ENCODE results near the gene TMEM238. TPM values are rescaled to one million over a fixed set of nuclear protein-coding genes. Genes with fewer than 3 reads are reported as not detected.
A peak's percentile ranks its signal among the peaks of the same experiment; 100 is the strongest.
"Not testable (repeated sequence)": the region's sequence is repeated elsewhere in the genome, so short reads cannot be mapped to it uniquely, and the experiment has no call there.

The TMEM238 gene
- total and polyA plus RNA-seq, 12 donors, result 0.13 to 9.3 (median 2.9) TPM; not detected in 2

DNA sequence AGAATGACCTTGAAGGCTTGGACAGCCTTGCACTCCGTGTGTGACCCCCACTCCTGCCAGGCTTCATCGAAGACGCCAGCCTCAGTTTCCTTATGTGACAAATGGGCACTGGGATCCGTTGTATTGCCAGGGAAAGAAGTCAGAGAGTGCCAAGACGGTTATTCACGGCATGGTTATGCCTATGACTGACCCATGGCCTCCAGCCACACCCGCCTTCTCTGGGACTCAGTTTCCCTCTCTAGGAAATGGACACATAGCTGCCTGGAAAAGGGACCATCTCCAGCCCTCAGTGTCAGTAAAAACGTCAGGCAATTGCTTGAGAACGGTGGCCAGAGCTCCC is 24.4 kb upstream of the TMEM238 start:
- Histone ChIP-seq H3K27me3 (no peaks in the 10 kb centered on the region), H3K27ac (peak overlapping the region in 4 of 5 donors; percentile 30 to 99 (median 84)), H3K4me3 (peak overlapping the region in 3 of 4 donors; percentile 3 to 47 (median 35)), H3K9me3 (replicated peaks in 1 of 3) (no peaks in the 10 kb centered on the region), H3K4me1 (replicated peaks in 1 of 2) (peaks cover 6 to 24% of the 10 kb centered on the region in 2 donors), H3K36me3 (replicated peaks in 1 of 2) (peaks cover 0 to 14% of the 10 kb centered on the region in 2 donors)
- intact Hi-C loops (cut with DNase I), result no loop called here
- TF ChIP-seq, protein P1, sequence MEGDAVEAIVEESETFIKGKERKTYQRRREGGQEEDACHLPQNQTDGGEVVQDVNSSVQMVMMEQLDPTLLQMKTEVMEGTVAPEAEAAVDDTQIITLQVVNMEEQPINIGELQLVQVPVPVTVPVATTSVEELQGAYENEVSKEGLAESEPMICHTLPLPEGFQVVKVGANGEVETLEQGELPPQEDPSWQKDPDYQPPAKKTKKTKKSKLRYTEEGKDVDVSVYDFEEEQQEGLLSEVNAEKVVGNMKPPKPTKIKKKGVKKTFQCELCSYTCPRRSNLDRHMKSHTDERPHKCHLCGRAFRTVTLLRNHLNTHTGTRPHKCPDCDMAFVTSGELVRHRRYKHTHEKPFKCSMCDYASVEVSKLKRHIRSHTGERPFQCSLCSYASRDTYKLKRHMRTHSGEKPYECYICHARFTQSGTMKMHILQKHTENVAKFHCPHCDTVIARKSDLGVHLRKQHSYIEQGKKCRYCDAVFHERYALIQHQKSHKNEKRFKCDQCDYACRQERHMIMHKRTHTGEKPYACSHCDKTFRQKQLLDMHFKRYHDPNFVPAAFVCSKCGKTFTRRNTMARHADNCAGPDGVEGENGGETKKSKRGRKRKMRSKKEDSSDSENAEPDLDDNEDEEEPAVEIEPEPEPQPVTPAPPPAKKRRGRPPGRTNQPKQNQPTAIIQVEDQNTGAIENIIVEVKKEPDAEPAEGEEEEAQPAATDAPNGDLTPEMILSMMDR (IDR thresholded peaks at IDR 0.05), result no peak
- TF ChIP-seq POLR2A (IDR thresholded peaks at IDR 0.05), result no peak
- DNase-seq, result no peak
- 49 to 63% (median 51%) methylated on average over 6 to 9 of the region's 9 CpGs for WGBS, 4 donors

DNA sequence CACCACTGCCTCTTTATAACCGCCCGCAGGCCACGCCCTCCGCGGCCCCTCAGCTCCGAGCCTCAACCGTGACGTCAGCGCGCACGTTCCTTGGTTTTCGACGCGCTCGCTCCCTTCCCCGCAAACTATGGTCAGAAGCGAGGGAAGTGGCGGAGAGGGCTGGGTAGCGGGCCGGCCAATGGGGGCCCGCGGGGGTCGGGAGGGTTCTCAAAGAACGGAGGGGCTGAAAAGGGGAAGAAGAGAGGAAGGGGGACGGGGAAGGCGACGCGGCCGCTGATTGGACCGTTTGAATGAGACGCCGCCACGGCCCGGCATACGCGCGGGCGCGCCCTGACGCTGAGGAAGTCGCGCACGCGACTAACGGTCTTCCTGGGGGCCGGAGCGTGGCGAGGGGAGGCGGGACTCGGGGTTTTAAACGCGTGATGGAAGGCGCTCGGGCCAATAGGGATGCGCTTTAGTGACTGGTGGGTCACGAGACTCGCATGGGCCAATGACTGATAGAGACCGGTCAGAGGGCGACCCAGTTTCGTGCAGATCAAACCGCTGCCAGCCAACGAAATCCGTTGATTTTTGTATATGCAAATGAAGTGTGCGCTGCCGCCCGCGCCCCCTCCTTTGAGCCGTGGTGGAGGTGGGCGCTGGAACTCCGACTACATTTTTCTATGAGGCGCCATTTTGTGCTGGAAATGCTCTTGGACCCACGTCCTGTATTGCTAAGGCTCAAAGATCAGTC is 23.9 kb upstream of the TMEM238 start:
- intact Hi-C loops (cut with DNase I), result no loop called here
- Histone ChIP-seq H3K27me3 (no peaks in the 10 kb centered on the region), H3K27ac (peak overlapping the region; percentile 89 to 100 (median 96)), H3K9me3 (replicated peaks in 1 of 3) (no peaks in the 10 kb centered on the region), H3K4me1 (replicated peaks in 1 of 2) (peaks cover 6 to 24% of the 10 kb centered on the region in 2 donors), H3K4me3 (peak overlapping the region in 3 of 4 donors; percentile 49 to 90 (median 71)), H3K36me3 (replicated peaks in 1 of 2) (peaks cover 0 to 19% of the 10 kb centered on the region in 2 donors)
- 0 to 1% (median 1%) methylated on average over 50 to 72 of the region's 72 CpGs for WGBS, 4 donors
- TF ChIP-seq POLR2A (IDR thresholded peaks at IDR 0.05), result peak in 1 of 2 donors; percentile 12
- TF ChIP-seq, protein P1 (IDR thresholded peaks at IDR 0.05), result no peak
- DNase-seq, result peak; percentile 98 to 100 (median 99)

DNA sequence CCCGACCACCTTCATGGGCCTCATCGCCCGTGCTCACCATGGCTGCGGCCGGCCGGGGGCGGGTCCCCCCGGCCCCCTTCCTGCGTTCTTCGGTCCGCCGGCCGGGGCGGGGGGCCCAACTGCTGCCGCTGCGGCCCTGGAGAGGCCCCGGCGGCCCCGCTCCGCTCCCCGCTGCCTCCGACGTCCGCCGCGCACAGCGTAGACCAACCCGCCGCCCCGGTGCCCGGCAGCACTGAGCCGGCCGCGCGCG is 23.4 kb upstream of the TMEM238 start, which contains the start of gene UBE2S:
Gene UBE2S (minus strand): TSS at position 239 of the 250 bp plus-strand sequence. CDS start 199 bp downstream, at position 40.
- DNase-seq, result peak in 1 of 7 donors; percentile 51
- TF ChIP-seq POLR2A (IDR thresholded peaks at IDR 0.05), result peak; percentile 92 to 97
- H3K9me3 ChIP-seq (replicated peaks in 1 of 3); H3K27me3 ChIP-seq; intact Hi-C loops (cut with DNase I): not testable (repeated sequence)
- Histone ChIP-seq H3K4me3 (peak within 1 kb of the TSS in 3 of 4 donors; percentile 49 to 90 (median 71)), H3K27ac (peak within 1 kb of the TSS; percentile 89 to 100 (median 96)), H3K36me3 (replicated peaks in 1 of 2) (peaks cover 0 to 24% of the 10 kb centered on the region in 2 donors), H3K4me1 (replicated peaks in 1 of 2) (peaks cover 6 to 24% of the 10 kb centered on the region in 2 donors)
- 2 to 3% (median 2%) methylated on average over 15 to 36 of the region's 36 CpGs; no CpG with 5 or more reads in 1 of the 4 donors for WGBS, 4 donors

DNA sequence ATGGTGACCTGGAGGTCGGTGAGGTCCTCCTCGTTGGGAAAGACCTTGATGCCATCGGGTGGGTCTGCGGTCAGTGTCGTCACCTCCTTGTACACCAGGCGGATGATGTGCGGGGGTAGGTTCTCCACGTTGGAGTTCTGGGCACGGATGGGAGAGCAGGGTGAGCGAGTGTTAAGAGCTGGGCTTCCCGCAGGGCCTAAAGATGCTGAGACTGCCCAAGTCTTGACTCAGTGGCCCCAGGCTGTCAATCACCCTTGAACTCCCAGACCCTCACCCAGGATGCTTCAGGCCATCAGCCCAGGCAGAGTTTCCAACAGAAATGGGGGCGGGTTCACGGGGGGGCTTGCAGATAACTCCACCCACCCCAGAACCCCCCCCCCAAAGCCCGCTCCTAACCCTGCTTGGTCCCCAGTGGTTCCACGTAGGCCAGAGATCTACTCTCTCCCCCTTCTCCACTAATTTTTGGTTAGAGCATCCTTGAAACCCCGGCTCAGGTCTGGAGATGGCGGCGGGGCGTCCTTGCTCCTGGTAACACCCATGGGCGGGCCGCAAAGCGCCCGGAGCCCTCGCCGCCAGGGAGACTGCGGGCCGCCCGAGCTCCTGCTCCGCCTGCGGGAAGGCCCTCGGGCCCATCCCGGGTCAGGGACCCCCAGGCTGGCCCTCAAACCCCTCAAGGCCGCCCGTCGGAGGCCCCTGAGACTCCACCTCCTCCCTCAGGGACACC is 22.9 kb upstream of the TMEM238 start:
- intact Hi-C loops (cut with DNase I), result no loop called here
- no peak for TF ChIP-seq POLR2A (IDR thresholded peaks at IDR 0.05)
- TF ChIP-seq, protein P1 (IDR thresholded peaks at IDR 0.05), result no peak
- peak in 5 of 7 donors; percentile 37 to 58 (median 49) for DNase-seq
- Histone ChIP-seq H3K4me1 (replicated peaks in 1 of 2) (peaks cover 6 to 24% of the 10 kb centered on the region in 2 donors), H3K9me3 (replicated peaks in 1 of 3) (no peaks in the 10 kb centered on the region), H3K27ac (peak overlapping the region; percentile 89 to 100 (median 96)), H3K27me3 (no peaks in the 10 kb centered on the region), H3K4me3 (peak overlapping the region in 3 of 4 donors; percentile 49 to 90 (median 71)), H3K36me3 (replicated peaks in 1 of 2) (peaks cover 0 to 29% of the 10 kb centered on the region in 2 donors)
- WGBS, 4 donors, result 9 to 49% (median 14%) methylated on average over 6 to 35 of the region's 35 CpGs

Data from adrenal gland (tissue), 12 donors.